SK-N-SH (cell line): Measurements from ENCODE around the gene BIRC7. TPM values are rescaled to one million over a fixed set of nuclear protein-coding genes. Genes with fewer than 3 reads are reported as not detected.

Experiments used
- CTCF ChIA-PET: fragments of 300-600, 350-600 bp; formaldehyde crosslinking; extraction: SDS; loops from one replicate; lab custom pipeline; 2021; lab: Yijun Ruan, JAX
- POLR2A ChIA-PET: fragments of 350-600 bp; sonication (Branson Sonifier 250); formaldehyde crosslinking; extraction: SDS; loops from one replicate; lab custom pipeline; 2020; ENCODE audit warnings: antibody characterized with exemption, inconsistent platforms; lab: Yijun Ruan, JAX
- DNase-seq: peaks from one replicate; pipeline ENCODE4 v3.0.0; 2012
- H2AFZ ChIP-seq: fragments of 200-600 bp; sonication (generic); 2 replicates; pipeline ENCODE4 v1.8.1; 2016; ENCODE audit warnings: antibody characterized with exemption, mild to moderate bottlenecking, low read depth
- H3F3A ChIP-seq: fragments of 200-600 bp; sonication (generic); replicated peaks from 2 replicates; pipeline ENCODE3; 2016; ENCODE audit warnings: antibody characterized with exemption, mild to moderate bottlenecking; ENCODE audit not compliant: insufficient read depth
- H3K27ac ChIP-seq, 2 experiments: fragments of 200-500 bp in 1 of 2; fragments of 200-600 bp in 1 of 2; sonication (Bioruptor generic) in 1 of 2; sonication (generic), shearing (Covaris generic) in 1 of 2; 2 replicates each; pipeline versions ENCODE4 v1.5.1 to v1.6.1; 2014 to 2016; ENCODE audit warnings: low read depth in 2 of 2, inconsistent platforms in 1 of 2, low read length in 1 of 2, mild to moderate bottlenecking in 1 of 2, mixed read lengths in 1 of 2
- H3K27me3 ChIP-seq: fragments of 200-600 bp; sonication (generic), shearing (Covaris generic); 2 replicates; pipeline ENCODE4 v1.6.1; 2016; ENCODE audit warnings: mixed run types; ENCODE audit not compliant: insufficient read depth
- H3K36me3 ChIP-seq, 2 experiments: fragments of 200-500 bp in 1 of 2; fragments of 200-600 bp in 1 of 2; sonication (Bioruptor generic) in 1 of 2; sonication (generic) in 1 of 2; replicated peaks in 1 of 2; 2 replicates each; pipeline versions ENCODE3 to v1.5.1; 2014 to 2016; ENCODE audit warnings: low read length in 1 of 2, mild to moderate bottlenecking in 1 of 2; ENCODE audit not compliant: insufficient read depth in 2 of 2, control insufficient read depth in 1 of 2
- H3K4me1 ChIP-seq, 2 experiments: fragments of 200-500 bp in 1 of 2; fragments of 200-600 bp in 1 of 2; sonication (Bioruptor generic) in 1 of 2; sonication (generic), shearing (Covaris generic) in 1 of 2; 2 replicates each; pipeline versions ENCODE4 v1.5.1 to v1.6.1; 2014 to 2016; ENCODE audit warnings: low read depth in 1 of 2, low read length in 1 of 2, mixed run types in 1 of 2; ENCODE audit not compliant: insufficient read depth in 2 of 2, control insufficient read depth in 1 of 2
- H3K4me2 ChIP-seq: fragments of 200-600 bp; sonication (generic), shearing (Covaris generic); 2 replicates; pipeline ENCODE4 v1.6.1; 2017; ENCODE audit warnings: mixed run types
- H3K4me3 ChIP-seq, 2 experiments: fragments of 200-500 bp in 1 of 2; fragments of 200-600 bp in 1 of 2; sonication (Bioruptor generic) in 1 of 2; sonication (generic), shearing (Covaris generic) in 1 of 2; 2 replicates each; pipeline versions ENCODE4 v1.5.1 to v1.8.1; 2014 to 2016; ENCODE audit warnings: low read depth in 2 of 2, inconsistent platforms in 1 of 2, low read length in 1 of 2, mild to moderate bottlenecking in 1 of 2, mixed read lengths in 1 of 2, moderate library complexity in 1 of 2
- H3K79me2 ChIP-seq: fragments of 200-600 bp; sonication (generic); 2 replicates; pipeline ENCODE4 v1.8.1; 2017; ENCODE audit warnings: mild to moderate bottlenecking; ENCODE audit not compliant: insufficient read depth
- H3K9ac ChIP-seq: fragments of 200-600 bp; sonication (generic); 2 replicates; pipeline ENCODE4 v1.6.1; 2017; ENCODE audit warnings: mixed run types
- H3K9me2 ChIP-seq: fragments of 200-600 bp; sonication (generic); 2 replicates; pipeline ENCODE4 v1.6.1; 2017; ENCODE audit warnings: mixed run types
- H3K9me3 ChIP-seq: fragments of 200-600 bp; sonication (generic); 2 replicates; pipeline ENCODE4 v1.6.1; 2017; ENCODE audit warnings: mixed run types, mild to moderate bottlenecking, moderate library complexity
- H4K20me1 ChIP-seq: fragments of 200-600 bp; sonication (generic); 2 replicates; pipeline ENCODE4 v1.6.1; 2017; ENCODE audit warnings: mild to moderate bottlenecking, mixed run types; ENCODE audit not compliant: insufficient read depth
- EP300 ChIP-seq, 2 experiments: IDR thresholded peaks; 2 replicates each; pipeline versions ENCODE4 v1.4.0 to v1.6.1; 2012; ENCODE audit warnings: borderline replicate concordance in 1 of 2, low read depth in 1 of 2, low read length in 1 of 2
- EZH2phosphoT487 ChIP-seq: fragments of 200-600 bp; sonication (generic); IDR thresholded peaks from 2 replicates; pipeline ENCODE4 v1.6.1; 2017; ENCODE audit warnings: low read depth, mixed run types, mild to moderate bottlenecking, antibody characterized with exemption, moderate library complexity, borderline replicate concordance
- FOSL2 ChIP-seq: IDR thresholded peaks from 2 replicates; pipeline ENCODE4 v1.4.0; 2012; ENCODE audit warnings: low read depth, mild to moderate bottlenecking, moderate library complexity, borderline replicate concordance
- FOXJ3 ChIP-seq: sonication (generic); formaldehyde crosslinking; IDR thresholded peaks from 2 replicates; pipeline ENCODE4 v1.5.1; 2020; ENCODE audit warnings: mild to moderate bottlenecking, missing genetic modification reagents
- FOXM1 ChIP-seq: IDR thresholded peaks from 2 replicates; pipeline ENCODE4 v1.4.0; 2012; ENCODE audit warnings: low read depth, mild to moderate bottlenecking
- GABPA ChIP-seq: IDR thresholded peaks from 2 replicates; pipeline ENCODE4 v1.4.0; 2012; ENCODE audit warnings: low read depth, mild to moderate bottlenecking
- GATA2 ChIP-seq: sonication (generic); formaldehyde crosslinking; IDR thresholded peaks from 2 replicates; pipeline ENCODE4 v1.5.0; 2020; ENCODE audit warnings: mild to moderate bottlenecking, missing genetic modification reagents
- MEF2A ChIP-seq: IDR thresholded peaks from 2 replicates; pipeline ENCODE4 v1.4.0; 2012; ENCODE audit warnings: low read depth, borderline replicate concordance
- MXI1 ChIP-seq: IDR thresholded peaks from 2 replicates; pipeline ENCODE4 v1.6.1; 2012; ENCODE audit warnings: mild to moderate bottlenecking, low read depth, low read length, improper control_type of control experiment
- NRF1 ChIP-seq: IDR thresholded peaks from 2 replicates; pipeline ENCODE4 v1.6.1; 2012; ENCODE audit warnings: low read depth, mild to moderate bottlenecking, low read length
- RAD21 ChIP-seq: IDR thresholded peaks from 2 replicates; pipeline ENCODE4 v1.6.1; 2012; ENCODE audit warnings: mild to moderate bottlenecking, low read length
- RCOR1 ChIP-seq: fragments of 150-350 bp; IDR thresholded peaks from 2 replicates; pipeline ENCODE4 v1.6.1; 2017; ENCODE audit warnings: antibody characterized with exemption, low read length
- RFX5 ChIP-seq: IDR thresholded peaks from 2 replicates; pipeline ENCODE4 v1.6.1; 2012; ENCODE audit warnings: mild to moderate bottlenecking, improper control_type of control experiment, low read length
- TCF12 ChIP-seq: IDR thresholded peaks from 2 replicates; pipeline ENCODE4 v1.4.0; 2012
- WGBS: methylation state at CpG from one replicate; pipeline ENCODE4 v1.1.6; 2017; ENCODE audit warnings: low lambda C conversion rate; 5-methylcytosine and 5-hydroxymethylcytosine counted together
- polyA plus RNA-seq, 3 experiments: library from polyadenylated mRNA; depleted of rRNA; stranded (reverse); fragments of >200 nt; gene quantifications; 2 replicates each; pipeline ENCODE4 v1.2.3, GENCODE V29; 2012
- TF ChIP-seq, protein P1 (sequence below): IDR thresholded peaks from 2 replicates; pipeline ENCODE4 v1.4.0; 2012; ENCODE audit warnings: low read depth
- TF ChIP-seq, protein P2 (sequence below): fragments of 150-350 bp; IDR thresholded peaks from 2 replicates; pipeline ENCODE4 v1.6.1; 2017; ENCODE audit warnings: antibody characterized with exemption, low read length, low read depth, borderline replicate concordance
- TF ChIP-seq, protein P3 (sequence below): IDR thresholded peaks from 2 replicates; pipeline ENCODE4 v1.4.0; 2012; ENCODE audit warnings: low read depth, borderline replicate concordance
- TF ChIP-seq, protein P4 (sequence below): IDR thresholded peaks from 2 replicates; pipeline ENCODE4 v1.6.1; 2012; ENCODE audit warnings: mild to moderate bottlenecking, low read depth, low read length, moderate library complexity

Gene BIRC7
- polyA plus RNA-seq, 1 of the 3 experiments (the other 2 are of a cell fraction), result not detected

DNA sequence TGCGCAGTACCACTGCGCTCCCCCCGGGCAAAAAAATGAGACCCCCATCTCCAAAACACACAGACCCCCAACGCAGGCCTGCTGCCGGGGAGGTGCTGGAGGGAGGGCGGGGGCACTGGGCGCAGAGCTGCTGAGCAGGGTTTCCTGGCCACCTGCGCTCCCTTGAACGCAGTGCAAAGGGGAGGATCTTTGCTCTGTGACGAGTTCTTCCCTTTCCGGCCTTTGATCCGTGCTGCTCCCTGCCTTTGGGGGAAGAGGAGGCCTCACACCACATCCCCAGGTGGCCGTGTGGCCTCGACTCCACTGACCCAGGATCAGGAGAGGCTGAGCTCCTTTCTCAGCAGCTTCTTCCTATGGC, 48.4 kb downstream of the BIRC7 start:
- H3K4me3 ChIP-seq, result no peak overlapping the region
- no peaks in the 10 kb centered on the region for H3K27me3 ChIP-seq
- H3K4me1 ChIP-seq, result no peaks in the 10 kb centered on the region
- DNase-seq, result no peak
- H3K9me3 ChIP-seq, result no peaks in the 10 kb centered on the region
- WGBS, result 83% methylated on average over 3 of the region's 14 CpGs
- ChIA-PET CTCF (interaction anchor here (1.5 kb wide), 1 partner anchor 26 kb away, joined by 3 read pairs; no protein-coding TSS in a partner anchor), POLR2A (interaction anchor here (1.2 kb wide), 1 partner anchor 12 kb away, joined by 5 read pairs; the partner anchor contains the start of gene ARFGAP1)
- no peak overlapping the region for H3K4me2 ChIP-seq
- H4K20me1 ChIP-seq, result peaks cover 4% of the 10 kb centered on the region; the same call in 1 of the 2 replicates
- H3K9me2 ChIP-seq, result no peaks in the 10 kb centered on the region
- peaks cover 12 to 85% of the 10 kb centered on the region in 2 experiments for H3K36me3 ChIP-seq
- H3K9ac ChIP-seq, result no peak overlapping the region
- H3K79me2 ChIP-seq, result peaks cover 3% of the 10 kb centered on the region; the same call in 1 of the 2 replicates
- no peak overlapping the region for H2AFZ ChIP-seq
- H3F3A ChIP-seq, result no peaks in the 10 kb centered on the region
- TF ChIP-seq FOXJ3 (CRISPR knock-in tag) (no peak), FOXM1 (no peak), GABPA (no peak), GATA2 (no peak), FOSL2 (no peak), MEF2A (no peak), EP300 (IDR thresholded peaks at IDR 0.05; ENCODE audit: borderline replicate concordance in 1 of 2, low read depth in 1 of 2, low read length in 1 of 2) (no peak), RCOR1 (no peak), TCF12 (no peak), NRF1 (no peak), RAD21 (no peak), RFX5 (no peak), EZH2phosphoT487 (no peak), MXI1 (no peak)
- TF ChIP-seq, protein P1, sequence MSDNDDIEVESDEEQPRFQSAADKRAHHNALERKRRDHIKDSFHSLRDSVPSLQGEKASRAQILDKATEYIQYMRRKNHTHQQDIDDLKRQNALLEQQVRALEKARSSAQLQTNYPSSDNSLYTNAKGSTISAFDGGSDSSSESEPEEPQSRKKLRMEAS, result no peak
- TF ChIP-seq, protein P2, sequence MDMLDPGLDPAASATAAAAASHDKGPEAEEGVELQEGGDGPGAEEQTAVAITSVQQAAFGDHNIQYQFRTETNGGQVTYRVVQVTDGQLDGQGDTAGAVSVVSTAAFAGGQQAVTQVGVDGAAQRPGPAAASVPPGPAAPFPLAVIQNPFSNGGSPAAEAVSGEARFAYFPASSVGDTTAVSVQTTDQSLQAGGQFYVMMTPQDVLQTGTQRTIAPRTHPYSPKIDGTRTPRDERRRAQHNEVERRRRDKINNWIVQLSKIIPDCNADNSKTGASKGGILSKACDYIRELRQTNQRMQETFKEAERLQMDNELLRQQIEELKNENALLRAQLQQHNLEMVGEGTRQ, result no peak
- TF ChIP-seq, protein P3, sequence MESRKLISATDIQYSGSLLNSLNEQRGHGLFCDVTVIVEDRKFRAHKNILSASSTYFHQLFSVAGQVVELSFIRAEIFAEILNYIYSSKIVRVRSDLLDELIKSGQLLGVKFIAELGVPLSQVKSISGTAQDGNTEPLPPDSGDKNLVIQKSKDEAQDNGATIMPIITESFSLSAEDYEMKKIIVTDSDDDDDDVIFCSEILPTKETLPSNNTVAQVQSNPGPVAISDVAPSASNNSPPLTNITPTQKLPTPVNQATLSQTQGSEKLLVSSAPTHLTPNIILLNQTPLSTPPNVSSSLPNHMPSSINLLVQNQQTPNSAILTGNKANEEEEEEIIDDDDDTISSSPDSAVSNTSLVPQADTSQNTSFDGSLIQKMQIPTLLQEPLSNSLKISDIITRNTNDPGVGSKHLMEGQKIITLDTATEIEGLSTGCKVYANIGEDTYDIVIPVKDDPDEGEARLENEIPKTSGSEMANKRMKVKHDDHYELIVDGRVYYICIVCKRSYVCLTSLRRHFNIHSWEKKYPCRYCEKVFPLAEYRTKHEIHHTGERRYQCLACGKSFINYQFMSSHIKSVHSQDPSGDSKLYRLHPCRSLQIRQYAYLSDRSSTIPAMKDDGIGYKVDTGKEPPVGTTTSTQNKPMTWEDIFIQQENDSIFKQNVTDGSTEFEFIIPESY, result no peak
- TF ChIP-seq, protein P4, sequence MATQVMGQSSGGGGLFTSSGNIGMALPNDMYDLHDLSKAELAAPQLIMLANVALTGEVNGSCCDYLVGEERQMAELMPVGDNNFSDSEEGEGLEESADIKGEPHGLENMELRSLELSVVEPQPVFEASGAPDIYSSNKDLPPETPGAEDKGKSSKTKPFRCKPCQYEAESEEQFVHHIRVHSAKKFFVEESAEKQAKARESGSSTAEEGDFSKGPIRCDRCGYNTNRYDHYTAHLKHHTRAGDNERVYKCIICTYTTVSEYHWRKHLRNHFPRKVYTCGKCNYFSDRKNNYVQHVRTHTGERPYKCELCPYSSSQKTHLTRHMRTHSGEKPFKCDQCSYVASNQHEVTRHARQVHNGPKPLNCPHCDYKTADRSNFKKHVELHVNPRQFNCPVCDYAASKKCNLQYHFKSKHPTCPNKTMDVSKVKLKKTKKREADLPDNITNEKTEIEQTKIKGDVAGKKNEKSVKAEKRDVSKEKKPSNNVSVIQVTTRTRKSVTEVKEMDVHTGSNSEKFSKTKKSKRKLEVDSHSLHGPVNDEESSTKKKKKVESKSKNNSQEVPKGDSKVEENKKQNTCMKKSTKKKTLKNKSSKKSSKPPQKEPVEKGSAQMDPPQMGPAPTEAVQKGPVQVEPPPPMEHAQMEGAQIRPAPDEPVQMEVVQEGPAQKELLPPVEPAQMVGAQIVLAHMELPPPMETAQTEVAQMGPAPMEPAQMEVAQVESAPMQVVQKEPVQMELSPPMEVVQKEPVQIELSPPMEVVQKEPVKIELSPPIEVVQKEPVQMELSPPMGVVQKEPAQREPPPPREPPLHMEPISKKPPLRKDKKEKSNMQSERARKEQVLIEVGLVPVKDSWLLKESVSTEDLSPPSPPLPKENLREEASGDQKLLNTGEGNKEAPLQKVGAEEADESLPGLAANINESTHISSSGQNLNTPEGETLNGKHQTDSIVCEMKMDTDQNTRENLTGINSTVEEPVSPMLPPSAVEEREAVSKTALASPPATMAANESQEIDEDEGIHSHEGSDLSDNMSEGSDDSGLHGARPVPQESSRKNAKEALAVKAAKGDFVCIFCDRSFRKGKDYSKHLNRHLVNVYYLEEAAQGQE, result no peak
- H3K27ac ChIP-seq, result no peak overlapping the region
